ENCODE data around the gene MYO3B.

MYO3B gene

GRCh38 chr2:170530284-170530745, 352.4 kb downstream of the MYO3B start:
- Histone ChIP-seq H3K9me2 (replicated peaks; ENCODE audit: control insufficient read depth, low read length) (no peaks in the 10 kb centered on the region), H3K4me2 (ENCODE audit: low read length) (no peak overlapping the region), H3F3A (ENCODE audit: control insufficient read depth, insufficient read depth) (no peaks in the 10 kb centered on the region), H3K4me3 (ENCODE audit: low read length) (no peak overlapping the region), H3K27ac (ENCODE audit: low read depth, low read length) (no peak overlapping the region), H3K79me2 (ENCODE audit: control insufficient read depth, low read length) (no peaks in the 10 kb centered on the region), H3K9me3 (ENCODE audit: control insufficient read depth, insufficient read depth, low read length) (no peaks in the 10 kb centered on the region), H3K27me3 (ENCODE audit: control insufficient read depth, low read length) (peaks cover 12% of the 10 kb centered on the region), H3K4me1 (ENCODE audit: control insufficient read depth, low read length) (no peaks in the 10 kb centered on the region), H4K20me1 (ENCODE audit: control insufficient read depth, insufficient read depth, low read depth, low read length) (no peaks in the 10 kb centered on the region), H3K36me3 (ENCODE audit: control insufficient read depth, low read length) (no peaks in the 10 kb centered on the region)
- TF ChIP-seq CTCF (IDR thresholded peaks at IDR 0.05; ENCODE audit: low read depth, low read length, poor library complexity, severe bottlenecking) (no peak), EZH2phosphoT487 (IDR thresholded peaks at IDR 0.05; ENCODE audit: borderline replicate concordance, low read length) (no peak)

- Histone ChIP-seq H3K9me2 (replicated peaks; ENCODE audit: control insufficient read depth, low read length) (no peaks in the 10 kb centered on the region), H3K36me3 (ENCODE audit: control insufficient read depth, low read length) (no peaks in the 10 kb centered on the region), H3K4me3 (ENCODE audit: low read length) (no peak overlapping the region), H3F3A (ENCODE audit: control insufficient read depth, insufficient read depth) (no peaks in the 10 kb centered on the region), H3K4me1 (ENCODE audit: control insufficient read depth, low read length) (no peaks in the 10 kb centered on the region), H3K27me3 (ENCODE audit: control insufficient read depth, low read length) (peaks cover 12% of the 10 kb centered on the region), H3K27ac (ENCODE audit: low read depth, low read length) (no peak overlapping the region), H3K9me3 (ENCODE audit: control insufficient read depth, insufficient read depth, low read length) (no peaks in the 10 kb centered on the region), H4K20me1 (ENCODE audit: control insufficient read depth, insufficient read depth, low read depth, low read length) (no peaks in the 10 kb centered on the region), H3K4me2 (ENCODE audit: low read length) (no peak overlapping the region), H3K79me2 (ENCODE audit: control insufficient read depth, low read length) (no peaks in the 10 kb centered on the region)
- TF ChIP-seq CTCF (IDR thresholded peaks at IDR 0.05; ENCODE audit: low read depth, low read length, poor library complexity, severe bottlenecking), result no peak
- TF ChIP-seq EZH2phosphoT487 (IDR thresholded peaks at IDR 0.05; ENCODE audit: borderline replicate concordance, low read length), result no peak
Observed at GRCh38 chr2:170530803-170531564, 353.0 kb downstream of the MYO3B start.

GRCh38 chr2:170531876-170532275, 353.9 kb downstream of the MYO3B start:
- no peaks in the 10 kb centered on the region for H3K4me1 ChIP-seq (ENCODE audit: control insufficient read depth, low read length)
- no peaks in the 10 kb centered on the region for H4K20me1 ChIP-seq (ENCODE audit: control insufficient read depth, insufficient read depth, low read depth, low read length)
- no peaks in the 10 kb centered on the region for H3K79me2 ChIP-seq (ENCODE audit: control insufficient read depth, low read length)
- TF ChIP-seq EZH2phosphoT487 (IDR thresholded peaks at IDR 0.05; ENCODE audit: borderline replicate concordance, low read length), result no peak
- no peak for TF ChIP-seq CTCF (IDR thresholded peaks at IDR 0.05; ENCODE audit: low read depth, low read length, poor library complexity, severe bottlenecking)
- no peak overlapping the region for H3K4me2 ChIP-seq (ENCODE audit: low read length)
- H3K36me3 ChIP-seq (ENCODE audit: control insufficient read depth, low read length), result no peaks in the 10 kb centered on the region
- H3K9me2 ChIP-seq (replicated peaks; ENCODE audit: control insufficient read depth, low read length), result no peaks in the 10 kb centered on the region
- no peaks in the 10 kb centered on the region for H3F3A ChIP-seq (ENCODE audit: control insufficient read depth, insufficient read depth)
- H3K27me3 ChIP-seq (ENCODE audit: control insufficient read depth, low read length), result peaks cover 12% of the 10 kb centered on the region
- H3K4me3 ChIP-seq (ENCODE audit: low read length), result no peak overlapping the region
- no peaks in the 10 kb centered on the region for H3K9me3 ChIP-seq (ENCODE audit: control insufficient read depth, insufficient read depth, low read length)
- H3K27ac ChIP-seq (ENCODE audit: low read depth, low read length), result no peak overlapping the region

Data from DOHH2 (cell line).